DND-41 (cell line): Measurements from ENCODE around the gene FGF2.

Source experiments
- ATAC-seq: fragments of 200-7000 bp; cut with Tn5 transposase; 3 replicates; pipeline ENCODE4 v1.9.1; 2021; ENCODE audit warnings: low read depth; ENCODE audit not compliant: insufficient read depth
- DNase-seq: peaks from one replicate; pipeline ENCODE4 v3.0.0-alpha.2; 2020
- H2AFZ ChIP-seq: 2 replicates; pipeline ENCODE4 v1.6.0; 2012; ENCODE audit warnings: low read depth, low read length
- H3K27ac ChIP-seq: 2 replicates; pipeline ENCODE4 v1.5.1; 2012; ENCODE audit warnings: low read length, inconsistent platforms
- H3K27me3 ChIP-seq: fragments of 200-600 bp; sonication (generic); 2 replicates; pipeline ENCODE4 v1.6.0; 2012; ENCODE audit warnings: low read length, mild to moderate bottlenecking, inconsistent platforms; ENCODE audit not compliant: insufficient read depth, poor library complexity
- H3K36me3 ChIP-seq: 2 replicates; pipeline ENCODE4 v1.5.1; 2012; ENCODE audit warnings: low read length, inconsistent platforms; ENCODE audit not compliant: insufficient read depth
- H3K4me1 ChIP-seq: 2 replicates; pipeline ENCODE4 v1.5.1; 2012; ENCODE audit warnings: mild to moderate bottlenecking, low read length; ENCODE audit not compliant: insufficient read depth
- H3K4me2 ChIP-seq: 2 replicates; pipeline ENCODE4 v1.6.0; 2012; ENCODE audit warnings: mild to moderate bottlenecking, moderate library complexity, low read length, inconsistent platforms; ENCODE audit not compliant: insufficient read depth
- H3K4me3 ChIP-seq, 2 experiments: fragments of 200-600 bp in 1 of 2; shearing (Covaris generic) in 1 of 2; 2 replicates each; pipeline ENCODE4 v1.5.1; 2012 to 2016; ENCODE audit warnings: inconsistent platforms in 2 of 2, low read length in 2 of 2, mild to moderate bottlenecking in 2 of 2, low read depth in 1 of 2, moderate library complexity in 1 of 2
- H3K79me2 ChIP-seq: 2 replicates; pipeline ENCODE4 v1.6.0; 2012; ENCODE audit warnings: low read length, inconsistent platforms; ENCODE audit not compliant: insufficient read depth
- H3K9ac ChIP-seq: 2 replicates; pipeline ENCODE4 v1.6.0; 2012; ENCODE audit warnings: low read depth, mild to moderate bottlenecking, inconsistent platforms, low read length, moderate library complexity
- H3K9me3 ChIP-seq: 2 replicates; pipeline ENCODE4 v1.5.1; 2012; ENCODE audit warnings: low read length, moderate library complexity, mild to moderate bottlenecking, inconsistent platforms; ENCODE audit not compliant: insufficient read depth, severe bottlenecking
- H4K20me1 ChIP-seq: 2 replicates; pipeline ENCODE4 v1.6.0; 2012; ENCODE audit warnings: low read length; ENCODE audit not compliant: insufficient read depth
- CTCF ChIP-seq: IDR thresholded peaks from 2 replicates; pipeline ENCODE4 v1.5.1; 2012; ENCODE audit warnings: borderline replicate concordance, low read length, moderate library complexity, mild to moderate bottlenecking; ENCODE audit not compliant: poor library complexity, severe bottlenecking; ENCODE audit errors: extremely low read depth
- EZH2 ChIP-seq: IDR thresholded peaks from 3 replicates; pipeline ENCODE4 v1.6.1; 2012; ENCODE audit warnings: borderline replicate concordance, low read depth, mild to moderate bottlenecking, moderate library complexity, low read length, inconsistent platforms; ENCODE audit not compliant: severe bottlenecking

FGF2 gene

DNA sequence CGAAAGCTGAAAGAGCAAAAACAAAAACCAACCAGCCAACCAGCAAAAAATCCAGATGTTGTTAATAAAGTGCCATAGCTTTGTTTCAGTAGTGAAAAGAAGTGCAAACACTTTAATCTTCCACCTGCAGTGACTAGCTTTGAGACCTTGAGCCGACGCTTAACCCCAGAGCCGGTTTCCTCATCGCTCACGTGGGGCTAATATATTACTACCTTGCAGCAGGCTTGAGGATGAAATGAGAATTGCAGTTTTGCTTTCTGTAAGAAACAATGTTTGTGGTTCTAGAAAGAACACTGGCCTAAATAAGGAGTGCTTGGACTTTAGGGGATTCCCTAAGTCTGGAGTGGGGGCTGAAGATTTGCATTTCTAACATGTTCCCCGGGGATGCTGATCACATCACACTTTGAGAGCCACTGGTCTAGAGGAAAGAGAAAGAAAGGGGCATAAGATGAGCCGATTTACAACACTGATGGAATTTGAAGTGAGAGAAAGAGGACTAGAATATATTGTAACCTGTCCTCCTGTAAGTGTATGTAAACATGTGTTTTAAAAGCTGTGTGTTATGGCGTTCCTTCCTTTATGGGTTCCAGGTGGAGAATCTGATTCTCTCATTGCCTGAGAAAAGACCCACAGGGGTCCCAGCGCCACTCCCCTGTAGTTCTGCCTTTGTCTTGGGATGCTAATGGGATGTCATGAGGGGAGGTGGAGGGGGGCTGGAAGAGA is 1.4 kb downstream of the FGF2 start:
- TF ChIP-seq CTCF (no peak), EZH2 (no peak)
- no peak for ATAC-seq
- H3K4me2 ChIP-seq, result no peak overlapping the region
- no peaks in the 10 kb centered on the region for H3K27me3 ChIP-seq
- no peaks in the 10 kb centered on the region for H3K4me1 ChIP-seq
- H3K36me3 ChIP-seq, result no peaks in the 10 kb centered on the region
- no peaks in the 10 kb centered on the region for H4K20me1 ChIP-seq
- H3K79me2 ChIP-seq, result no peaks in the 10 kb centered on the region
- DNase-seq, result no peak
- no peak overlapping the region for H2AFZ ChIP-seq
- no peak overlapping the region for H3K4me3 ChIP-seq
- H3K9ac ChIP-seq, result no peak overlapping the region
- H3K9me3 ChIP-seq, result no peaks in the 10 kb centered on the region
- no peak overlapping the region for H3K27ac ChIP-seq

- Histone ChIP-seq H3K9ac (no peak overlapping the region), H3K79me2 (no peaks in the 10 kb centered on the region), H3K9me3 (no peaks in the 10 kb centered on the region), H3K4me3 (no peak overlapping the region), H2AFZ (no peak overlapping the region), H4K20me1 (no peaks in the 10 kb centered on the region), H3K27me3 (no peaks in the 10 kb centered on the region), H3K4me2 (no peak overlapping the region), H3K4me1 (no peaks in the 10 kb centered on the region), H3K27ac (no peak overlapping the region), H3K36me3 (no peaks in the 10 kb centered on the region)
- no peak for DNase-seq
- TF ChIP-seq CTCF (no peak), EZH2 (no peak)
- ATAC-seq, result no peak
These were observed 3.9 kb downstream of the FGF2 start for GRCh38 chr4:122830426-122831095.

GRCh38 chr4:122831515-122832196 is 5.0 kb downstream of the FGF2 start:
- no peak for TF ChIP-seq EZH2
- no peak for TF ChIP-seq CTCF
- no peaks in the 10 kb centered on the region for H3K27me3 ChIP-seq
- ATAC-seq (no peak), DNase-seq (no peak)
- no peaks in the 10 kb centered on the region for H3K79me2 ChIP-seq
- no peaks in the 10 kb centered on the region for H3K9me3 ChIP-seq
- no peaks in the 10 kb centered on the region for H4K20me1 ChIP-seq
- no peak overlapping the region for H2AFZ ChIP-seq
- H3K9ac ChIP-seq, result no peak overlapping the region
- no peak overlapping the region for H3K4me3 ChIP-seq
- no peak overlapping the region for H3K4me2 ChIP-seq
- no peaks in the 10 kb centered on the region for H3K4me1 ChIP-seq
- H3K27ac ChIP-seq, result no peak overlapping the region
- no peaks in the 10 kb centered on the region for H3K36me3 ChIP-seq
